Activated CD8-positive, alpha-beta memory T cell treated with anti-CD3 and anti-CD28 coated beads for 48 hours (primary cell): ENCODE measurements around the gene TMEM184B.
"Not testable (repeated sequence)": the region's sequence is repeated elsewhere in the genome, so short reads cannot be mapped to it uniquely, and the experiment has no call there.

Experiments
- DNase-seq, 3 experiments: peaks; one replicate each; pipeline ENCODE4 v3.0.0-alpha.2; 2020; ENCODE audit warnings: low read depth in 2 of 3, low spot score in 2 of 3

The TMEM184B gene

GRCh38 chr22:38184788-38185187 lies 88.0 kb downstream of the TMEM184B start:
- no peak for DNase-seq

GRCh38 chr22:38181453-38182200 lies 91.2 kb downstream of the TMEM184B start, which contains the start of gene PLA2G6:
Gene PLA2G6, minus strand, starts transcription at chr22:38181830. Its CDS starts 12,404 bp downstream, at chr22:38169426.
- DNase-seq: peak; percentile 89 to 99 (median 93)

- no peak for DNase-seq
Measured at GRCh38 chr22:38180841-38181452, 91.9 kb downstream of the TMEM184B start.

- not testable (repeated sequence) for DNase-seq
Measured at GRCh38 chr22:38178605-38178937, 94.2 kb downstream of the TMEM184B start.

- DNase-seq: no peak
Measured at GRCh38 chr22:38177926-38178604, 94.7 kb downstream of the TMEM184B start.

GRCh38 chr22:38177571-38177925 lies 95.3 kb downstream of the TMEM184B start:
- DNase-seq: not testable (repeated sequence)

GRCh38 chr22:38177044-38177443 lies 95.8 kb downstream of the TMEM184B start:
- DNase-seq: no peak

GRCh38 chr22:38176170-38176741 lies 96.6 kb downstream of the TMEM184B start:
- peak in 2 of 3 experiments; percentile 28 to 50 for DNase-seq

- no peak for DNase-seq
Measured at GRCh38 chr22:38175206-38176118, 97.3 kb downstream of the TMEM184B start.

- no peak for DNase-seq
Measured at GRCh38 chr22:38174626-38175025, 98.2 kb downstream of the TMEM184B start.

GRCh38 chr22:38173641-38173906 lies 99.2 kb downstream of the TMEM184B start:
- no peak for DNase-seq

- DNase-seq: peak in 1 of 3 experiments; percentile 42
Measured at GRCh38 chr22:38172832-38173640, 99.8 kb downstream of the TMEM184B start.

GRCh38 chr22:38171927-38172831 lies 100.6 kb downstream of the TMEM184B start:
- DNase-seq: no peak

- no peak for DNase-seq
Measured at GRCh38 chr22:38170469-38170868, 102.3 kb downstream of the TMEM184B start.
